ENCODE data around the gene SKAP1.

Gene SKAP1

GRCh38 chr17:48336986-48337385 lies 93.0 kb downstream of the SKAP1 start:
- Mint-ChIP-seq H3K27ac (no peak overlapping the region), H3K9me3 (no peaks in the 10 kb centered on the region), H3K36me3 (ENCODE audit: low read depth) (no peaks in the 10 kb centered on the region), H3K4me1 (peaks cover 54% of the 10 kb centered on the region), H3K4me3 (no peak overlapping the region), H3K27me3 (ENCODE audit: low read depth, poor library complexity) (no peaks in the 10 kb centered on the region)
- no peak for TF ChIP-seq CTCF (IDR thresholded peaks at IDR 0.05)
- DNase-seq = no peak

- no peaks in the 10 kb centered on the region for H3K27me3 Mint-ChIP-seq (ENCODE audit: low read depth, poor library complexity)
- no peak overlapping the region for H3K4me3 Mint-ChIP-seq
- H3K36me3 Mint-ChIP-seq (ENCODE audit: low read depth) = no peaks in the 10 kb centered on the region
- peak; percentile 88 for TF ChIP-seq CTCF (IDR thresholded peaks at IDR 0.05)
- no peak for DNase-seq
- no peaks in the 10 kb centered on the region for H3K9me3 Mint-ChIP-seq
- no peak overlapping the region for H3K27ac Mint-ChIP-seq
- H3K4me1 Mint-ChIP-seq = peaks cover 58% of the 10 kb centered on the region
These were observed 94.0 kb downstream of the SKAP1 start for GRCh38 chr17:48335858-48336500.

DNA sequence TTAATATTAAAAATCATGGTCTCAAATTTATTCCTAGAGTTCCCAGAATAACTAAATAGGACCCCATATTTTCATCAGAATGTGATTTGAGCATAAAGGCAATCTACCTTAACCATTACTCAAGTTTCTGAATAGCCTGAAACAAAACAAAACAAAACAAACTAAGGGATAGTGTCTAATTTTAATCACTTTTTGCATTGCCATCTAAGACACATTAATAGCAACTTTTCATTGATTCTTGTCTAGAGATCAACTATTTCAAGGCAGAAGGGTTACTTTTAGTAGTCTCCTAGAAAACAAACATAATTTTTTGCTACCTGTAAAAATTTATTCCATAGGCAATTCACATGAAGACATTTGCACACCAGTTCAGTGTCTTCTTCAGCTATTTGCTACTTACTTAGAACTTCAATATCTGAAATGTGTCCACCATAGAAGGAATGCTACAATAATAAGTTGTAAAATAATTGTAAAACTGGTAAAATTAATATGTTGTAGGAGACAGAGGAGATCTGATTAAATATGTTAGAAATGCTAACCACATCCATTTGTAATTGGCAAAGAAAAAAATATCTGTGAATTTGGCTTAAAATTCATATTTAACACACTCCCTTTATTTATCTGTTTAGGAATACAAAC lies 94.7 kb downstream of the SKAP1 start:
- TF ChIP-seq CTCF (IDR thresholded peaks at IDR 0.05) = no peak
- H3K36me3 Mint-ChIP-seq (ENCODE audit: low read depth) = no peaks in the 10 kb centered on the region
- no peaks in the 10 kb centered on the region for H3K27me3 Mint-ChIP-seq (ENCODE audit: low read depth, poor library complexity)
- H3K4me3 Mint-ChIP-seq = no peak overlapping the region
- no peak overlapping the region for H3K27ac Mint-ChIP-seq
- DNase-seq = no peak
- no peaks in the 10 kb centered on the region for H3K9me3 Mint-ChIP-seq
- H3K4me1 Mint-ChIP-seq = peaks cover 65% of the 10 kb centered on the region

DNA sequence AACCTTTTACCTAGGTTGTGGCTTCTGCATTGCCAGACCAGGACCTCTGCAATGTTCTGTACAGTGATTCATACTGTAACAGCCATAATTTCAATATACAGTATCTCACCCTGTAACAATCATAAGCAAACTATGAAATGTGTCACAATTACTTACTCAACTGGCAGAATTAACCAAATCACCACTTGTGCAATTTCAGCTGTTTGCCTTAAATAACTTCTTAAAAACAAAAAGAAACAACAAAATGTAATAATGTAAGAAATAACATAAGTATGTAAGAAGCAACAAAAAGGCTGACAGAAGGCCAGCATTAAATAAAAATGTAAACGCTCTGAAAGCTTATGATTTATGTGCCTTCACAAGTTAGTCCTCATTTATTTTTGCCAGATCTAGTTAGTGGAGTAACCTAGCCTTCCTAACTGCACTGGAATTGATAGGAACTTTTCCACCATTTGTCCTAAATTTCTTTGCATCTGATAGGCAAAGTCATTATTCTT lies 96.9 kb downstream of the SKAP1 start:
- Mint-ChIP-seq H3K36me3 (ENCODE audit: low read depth) (no peaks in the 10 kb centered on the region), H3K27ac (no peak overlapping the region), H3K9me3 (no peaks in the 10 kb centered on the region), H3K27me3 (ENCODE audit: low read depth, poor library complexity) (no peaks in the 10 kb centered on the region), H3K4me3 (no peak overlapping the region), H3K4me1 (peaks cover 77% of the 10 kb centered on the region)
- no peak for TF ChIP-seq CTCF (IDR thresholded peaks at IDR 0.05)
- no peak for DNase-seq

- TF ChIP-seq CTCF (IDR thresholded peaks at IDR 0.05) = no peak
- H3K4me3 Mint-ChIP-seq = no peak overlapping the region
- H3K4me1 Mint-ChIP-seq = peaks cover 60% of the 10 kb centered on the region
- H3K27me3 Mint-ChIP-seq (ENCODE audit: low read depth, poor library complexity) = no peaks in the 10 kb centered on the region
- no peaks in the 10 kb centered on the region for H3K36me3 Mint-ChIP-seq (ENCODE audit: low read depth)
- peak overlapping the region; percentile 33 for H3K27ac Mint-ChIP-seq
- H3K9me3 Mint-ChIP-seq = no peaks in the 10 kb centered on the region
- no peak for DNase-seq
These were observed 99.1 kb downstream of the SKAP1 start for GRCh38 chr17:48330887-48331286.

DNA sequence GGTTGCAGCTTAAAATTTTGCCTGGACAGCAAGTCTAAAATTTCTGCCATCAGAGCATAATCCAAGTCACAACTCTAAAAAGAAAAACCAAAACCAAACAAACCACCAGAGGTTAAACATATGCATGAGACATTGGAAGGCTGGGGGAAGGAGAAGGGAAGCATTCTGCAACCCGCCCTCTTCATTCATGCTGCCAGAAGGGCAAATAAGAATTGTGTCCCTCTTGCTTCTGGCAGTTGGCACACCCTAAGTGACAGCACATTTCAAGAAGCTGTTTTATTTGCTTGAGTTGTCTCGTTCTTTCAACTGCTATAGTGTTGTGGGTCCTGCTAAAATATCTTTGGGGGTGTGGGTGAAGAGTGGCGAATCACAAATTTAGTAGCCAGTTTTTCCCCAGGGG lies 99.6 kb downstream of the SKAP1 start:
- H3K36me3 Mint-ChIP-seq (ENCODE audit: low read depth) = no peaks in the 10 kb centered on the region
- TF ChIP-seq CTCF (IDR thresholded peaks at IDR 0.05) = no peak
- H3K4me3 Mint-ChIP-seq = no peak overlapping the region
- peaks cover 56% of the 10 kb centered on the region for H3K4me1 Mint-ChIP-seq
- no peaks in the 10 kb centered on the region for H3K27me3 Mint-ChIP-seq (ENCODE audit: low read depth, poor library complexity)
- DNase-seq = no peak
- no peaks in the 10 kb centered on the region for H3K9me3 Mint-ChIP-seq
- peak overlapping the region; percentile 33 for H3K27ac Mint-ChIP-seq

Measured in nephron progenitor cell (in vitro differentiated cells).